Uterus (tissue), 4 donors: ENCODE measurements around the gene ADAMTS1. TPM values are rescaled to one million over a fixed set of nuclear protein-coding genes. Genes with fewer than 3 reads are reported as not detected.

Source experiments
- DNase-seq, 2 donors: peaks; one replicate each; pipeline ENCODE4 v3.0.0-alpha.2; 2019 to 2020
- H3K27ac ChIP-seq, 2 donors: fragments of 200-600 bp; sonication (generic); 1 replicate in 1 of 2; 2 replicates in 1 of 2; pipeline ENCODE4 v1.5.1; 2016 to 2018
- H3K27me3 ChIP-seq, 2 donors: fragments of 200-600 bp; sonication (generic); one replicate each; pipeline ENCODE4 v1.5.1; 2018 to 2019; ENCODE audit warnings: control low read depth in 1 of 2
- H3K36me3 ChIP-seq, 2 donors: fragments of 200-600 bp; sonication (generic); one replicate each; pipeline ENCODE4 v1.5.1; 2019; ENCODE audit warnings: control low read depth in 1 of 2
- H3K4me1 ChIP-seq, 2 donors: fragments of 200-600 bp; sonication (generic); one replicate each; pipeline ENCODE4 v1.5.1; 2018 to 2019; ENCODE audit warnings: control low read depth in 1 of 2
- H3K4me3 ChIP-seq, 2 donors: fragments of 200-600 bp; sonication (generic); 1 replicate in 1 of 2; 2 replicates in 1 of 2; pipeline ENCODE4 v1.5.1; 2018 to 2019; ENCODE audit warnings: mild to moderate bottlenecking in 1 of 2
- H3K9me3 ChIP-seq, 2 donors: fragments of 200-600 bp; sonication (generic); one replicate each; pipeline ENCODE4 v1.5.1; 2019; ENCODE audit warnings: control low read depth in 1 of 2
- CTCF ChIP-seq, 4 experiments: fragments of 200-600 bp in 2 of 4; fragments of 450-650 bp in 2 of 4; sonication (generic) in 2 of 4; IDR thresholded peaks; one replicate each; pipeline ENCODE4 v1.5.1; 2016 to 2019; ENCODE audit warnings: antibody characterized with exemption in 4 of 4, mild to moderate bottlenecking in 2 of 4, moderate library complexity in 1 of 4
- POLR2A ChIP-seq, 2 donors: fragments of 450-650 bp; IDR thresholded peaks; one replicate each; pipeline ENCODE4 v1.6.1; 2016; ENCODE audit warnings: antibody characterized with exemption in 2 of 2, mild to moderate bottlenecking in 1 of 2, moderate library complexity in 1 of 2
- intact Hi-C: fragments of 100-400 bp; cut with DNase I; formaldehyde crosslinking; loops from one replicate; pipeline ENCODE4 v1.15.1; 2023; ENCODE audit warnings: low total_unique reads
- total RNA-seq, 4 donors: library from RNA; depleted of rRNA in 3 of 4; stranded (reverse); fragments of >200 nt in 3 of 4; gene quantifications; one replicate each; pipeline versions ENCODE4 v1.1.0 to v1.2.4, GENCODE V29; 2014 to 2023
- donor health status: DM: yes; HTN: yes; CAD: no.

ADAMTS1 gene
- total RNA-seq, 4 donors from 2014 or later = 96.8 to 210 (median 164) TPM

GRCh38 chr21:26884436-26884835 lies 39.2 kb upstream of the ADAMTS1 start:
- intact Hi-C loops = no loop called here
- Histone ChIP-seq H3K4me3 (no peak overlapping the region), H3K36me3 (no peaks in the 10 kb centered on the region), H3K4me1 (no peaks in the 10 kb centered on the region), H3K9me3 (no peaks in the 10 kb centered on the region), H3K27ac (no peak overlapping the region), H3K27me3 (no peaks in the 10 kb centered on the region)
- no peak for TF ChIP-seq POLR2A (IDR thresholded peaks at IDR 0.05)
- TF ChIP-seq CTCF (IDR thresholded peaks at IDR 0.05) = no peak
- no peak for DNase-seq

- H3K4me3 ChIP-seq = no peak overlapping the region
- no peaks in the 10 kb centered on the region for H3K27me3 ChIP-seq
- no peak for DNase-seq
- intact Hi-C loops = no loop called here
- no peak overlapping the region for H3K27ac ChIP-seq
- no peaks in the 10 kb centered on the region for H3K4me1 ChIP-seq
- no peak for TF ChIP-seq CTCF (IDR thresholded peaks at IDR 0.05)
- TF ChIP-seq POLR2A (IDR thresholded peaks at IDR 0.05) = no peak
- H3K9me3 ChIP-seq = no peaks in the 10 kb centered on the region
- no peaks in the 10 kb centered on the region for H3K36me3 ChIP-seq
Observed at GRCh38 chr21:26883768-26884167, 38.6 kb upstream of the ADAMTS1 start.

- intact Hi-C loops = no loop called here
- Histone ChIP-seq H3K9me3 (no peaks in the 10 kb centered on the region), H3K27me3 (no peaks in the 10 kb centered on the region), H3K4me3 (no peak overlapping the region), H3K4me1 (no peaks in the 10 kb centered on the region), H3K27ac (no peak overlapping the region), H3K36me3 (no peaks in the 10 kb centered on the region)
- no peak for TF ChIP-seq POLR2A (IDR thresholded peaks at IDR 0.05)
- TF ChIP-seq CTCF (IDR thresholded peaks at IDR 0.05) = peak; percentile 27 to 46 (median 43)
- no peak for DNase-seq
Observed at GRCh38 chr21:26881504-26882228, 36.5 kb upstream of the ADAMTS1 start.

GRCh38 chr21:26877018-26877417 lies 31.8 kb upstream of the ADAMTS1 start:
- no peak for TF ChIP-seq POLR2A (IDR thresholded peaks at IDR 0.05)
- no peak for TF ChIP-seq CTCF (IDR thresholded peaks at IDR 0.05)
- no peaks in the 10 kb centered on the region for H3K4me1 ChIP-seq
- no peaks in the 10 kb centered on the region for H3K9me3 ChIP-seq
- no peaks in the 10 kb centered on the region for H3K36me3 ChIP-seq
- H3K4me3 ChIP-seq = no peak overlapping the region
- no peaks in the 10 kb centered on the region for H3K27me3 ChIP-seq
- DNase-seq = no peak
- intact Hi-C loops = no loop called here
- H3K27ac ChIP-seq = no peak overlapping the region

- DNase-seq = no peak
- Histone ChIP-seq H3K4me1 (no peaks in the 10 kb centered on the region), H3K27me3 (no peaks in the 10 kb centered on the region), H3K27ac (no peak overlapping the region), H3K4me3 (no peak overlapping the region), H3K36me3 (no peaks in the 10 kb centered on the region), H3K9me3 (no peaks in the 10 kb centered on the region)
- intact Hi-C loops = no loop called here
- no peak for TF ChIP-seq POLR2A (IDR thresholded peaks at IDR 0.05)
- TF ChIP-seq CTCF (IDR thresholded peaks at IDR 0.05) = no peak
Observed at GRCh38 chr21:26874347-26874746, 29.1 kb upstream of the ADAMTS1 start.
